Neuronal stem cell (in vitro differentiated cells): ENCODE results near the gene KCNJ11. TPM values are rescaled to one million over a fixed set of nuclear protein-coding genes. Genes with fewer than 3 reads are reported as not detected.
A peak's percentile ranks its signal among the peaks of the same experiment; 100 is the strongest.

ENCODE experiments used
- DNase-seq: peaks from one replicate; pipeline ENCODE4 v3.0.0-alpha.2; 2013; ENCODE audit warnings: low spot score
- H2AFZ ChIP-seq: one replicate; pipeline ENCODE4 v1.6.1; 2013; ENCODE audit warnings: mild to moderate bottlenecking, low read length, inconsistent platforms
- H2AK5ac ChIP-seq: 2 replicates; pipeline ENCODE4 v1.6.1; 2013; ENCODE audit warnings: low read depth, mild to moderate bottlenecking, inconsistent platforms, low read length, moderate library complexity, mixed read lengths
- H2BK120ac ChIP-seq: 2 replicates; pipeline ENCODE4 v1.6.1; 2013; ENCODE audit warnings: low read depth, mild to moderate bottlenecking, inconsistent platforms, low read length, moderate library complexity, mixed read lengths
- H2BK12ac ChIP-seq: one replicate; pipeline ENCODE4 v1.6.1; 2013; ENCODE audit warnings: low read length, inconsistent platforms
- H2BK15ac ChIP-seq: 2 replicates; pipeline ENCODE4 v1.6.1; 2013; ENCODE audit warnings: mild to moderate bottlenecking, low read length, inconsistent platforms, mixed read lengths
- H2BK5ac ChIP-seq: one replicate; pipeline ENCODE4 v1.6.1; 2013; ENCODE audit warnings: inconsistent platforms, mild to moderate bottlenecking, low read length, moderate library complexity
- H3K14ac ChIP-seq: one replicate; pipeline ENCODE4 v1.6.1; 2013; ENCODE audit warnings: low read length, inconsistent platforms
- H3K18ac ChIP-seq: 2 replicates; pipeline ENCODE4 v1.6.1; 2013; ENCODE audit warnings: low read length, inconsistent platforms
- H3K23ac ChIP-seq: 2 replicates; pipeline ENCODE4 v1.6.1; 2013; ENCODE audit warnings: low read depth, mild to moderate bottlenecking, mixed read lengths, low read length, inconsistent platforms; ENCODE audit not compliant: poor library complexity
- H3K27ac ChIP-seq: replicated peaks from 3 replicates; pipeline ENCODE4 v1.5.1; 2013; ENCODE audit warnings: low read length, inconsistent platforms
- H3K27me3 ChIP-seq, 3 experiments: 2 replicates each; pipeline ENCODE4 v1.6.1; 2013; ENCODE audit warnings: low read length in 3 of 3, mild to moderate bottlenecking in 2 of 3, inconsistent platforms in 1 of 3, low read depth in 1 of 3, mixed read lengths in 1 of 3, moderate library complexity in 1 of 3; ENCODE audit not compliant: control insufficient read depth in 3 of 3, insufficient read depth in 3 of 3
- H3K36me3 ChIP-seq, 2 donors: replicated peaks in 1 of 2; 2 replicates each; pipeline ENCODE4 v1.6.1; 2013; ENCODE audit warnings: low read length in 2 of 2; ENCODE audit not compliant: control insufficient read depth in 2 of 2, insufficient read depth in 2 of 2
- H3K4ac ChIP-seq: 2 replicates; pipeline ENCODE4 v1.6.1; 2013; ENCODE audit warnings: inconsistent platforms, mild to moderate bottlenecking, low read length, moderate library complexity
- H3K4me1 ChIP-seq, 2 donors: 1 replicate in 1 of 2; 2 replicates in 1 of 2; pipeline ENCODE4 v1.6.1; 2013; ENCODE audit warnings: low read length in 2 of 2, low read depth in 1 of 2; ENCODE audit not compliant: control insufficient read depth in 2 of 2, insufficient read depth in 1 of 2
- H3K4me2 ChIP-seq: one replicate; pipeline ENCODE4 v1.6.1; 2013; ENCODE audit warnings: mild to moderate bottlenecking, low read length, inconsistent platforms; ENCODE audit not compliant: insufficient read depth, poor library complexity, severe bottlenecking
- H3K4me3 ChIP-seq, 2 donors: 2 replicates each; pipeline ENCODE4 v1.5.1; 2013; ENCODE audit warnings: low read length in 2 of 2, mild to moderate bottlenecking in 2 of 2, inconsistent platforms in 1 of 2, moderate library complexity in 1 of 2
- H3K79me1 ChIP-seq: one replicate; pipeline ENCODE4 v1.6.1; 2013; ENCODE audit warnings: low read depth, mild to moderate bottlenecking, inconsistent platforms, low read length, moderate library complexity
- H3K9ac ChIP-seq: one replicate; pipeline ENCODE4 v1.6.1; 2013; ENCODE audit warnings: mild to moderate bottlenecking, low read depth, low read length, inconsistent platforms; ENCODE audit not compliant: poor library complexity
- H3K9me3 ChIP-seq, 2 donors: replicated peaks in 1 of 2; 2 replicates each; pipeline versions ENCODE3 to v1.6.1; 2013; ENCODE audit warnings: low read length in 2 of 2, mild to moderate bottlenecking in 2 of 2, inconsistent platforms in 1 of 2, low read depth in 1 of 2, mixed read lengths in 1 of 2, moderate library complexity in 1 of 2; ENCODE audit not compliant: control insufficient read depth in 2 of 2, insufficient read depth in 1 of 2
- H4K8ac ChIP-seq: one replicate; pipeline ENCODE4 v1.6.1; 2013; ENCODE audit warnings: low read depth, mild to moderate bottlenecking, inconsistent platforms, low read length, moderate library complexity
- H4K91ac ChIP-seq: one replicate; pipeline ENCODE4 v1.6.1; 2013; ENCODE audit warnings: low read length, low read depth, mild to moderate bottlenecking, inconsistent platforms; ENCODE audit not compliant: poor library complexity
- WGBS, 2 donors: extraction: QIAGEN DNeasy Blood & Tissue Kit; methylation state at CpG; one replicate each; pipeline ENCODE4 v1.1.7; 2013; ENCODE audit warnings: missing lambda C conversion rate in 2 of 2, mixed read lengths in 1 of 2; ENCODE audit not compliant: insufficient read length in 2 of 2, insufficient replicate concordance in 1 of 2; ENCODE audit errors: extremely low coverage in 2 of 2; 5-methylcytosine and 5-hydroxymethylcytosine counted together
- polyA plus RNA-seq, 2 experiments: library from polyadenylated mRNA; stranded (reverse); fragments of 200-250 nt; gene quantifications; one replicate each; pipeline ENCODE4 v1.2.3, GENCODE V29; 2013

KCNJ11 gene
- polyA plus RNA-seq (2013, experiment 1 of 2), result 4.0 TPM
- 2.9 TPM for polyA plus RNA-seq (2013, experiment 2 of 2)

DNA sequence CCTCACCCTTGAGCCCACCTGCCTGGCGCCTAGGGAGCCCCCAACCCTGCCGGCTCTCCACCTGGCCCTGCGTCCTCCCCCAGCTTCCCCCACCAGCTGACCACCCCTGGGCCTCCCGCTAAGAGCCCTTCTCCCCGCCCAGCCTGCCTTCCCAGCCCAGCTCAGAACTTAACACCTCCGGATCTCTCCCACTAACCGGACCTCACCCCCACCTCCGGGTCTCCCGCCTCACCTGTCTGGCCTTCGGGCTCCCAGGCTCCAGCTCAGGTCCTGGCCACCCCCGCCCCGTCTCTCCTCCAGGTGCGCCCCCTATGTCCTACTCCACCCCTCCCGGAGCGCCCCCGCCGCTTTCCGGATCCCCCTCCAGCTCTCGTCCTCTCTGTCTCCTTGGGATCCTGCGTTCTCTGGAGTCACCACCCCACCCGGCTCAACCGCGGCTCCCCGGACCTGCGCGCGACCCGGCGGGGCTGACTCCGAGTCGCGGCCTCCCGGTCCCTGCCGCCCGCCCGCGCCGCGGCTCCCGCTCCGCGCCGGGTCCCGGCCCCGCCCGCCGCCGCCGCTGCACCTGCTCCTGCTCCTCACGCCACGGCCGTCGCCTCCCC lies at the start of gene KCNJ11:
KCNJ11 (minus strand) TSS at position 51 of the 602 bp plus-strand sequence. CDS start 568 bp downstream, outside the sequence.
- no peak within 1 kb of the TSS for H3K4ac ChIP-seq
- DNase-seq, result no peak

DNA sequence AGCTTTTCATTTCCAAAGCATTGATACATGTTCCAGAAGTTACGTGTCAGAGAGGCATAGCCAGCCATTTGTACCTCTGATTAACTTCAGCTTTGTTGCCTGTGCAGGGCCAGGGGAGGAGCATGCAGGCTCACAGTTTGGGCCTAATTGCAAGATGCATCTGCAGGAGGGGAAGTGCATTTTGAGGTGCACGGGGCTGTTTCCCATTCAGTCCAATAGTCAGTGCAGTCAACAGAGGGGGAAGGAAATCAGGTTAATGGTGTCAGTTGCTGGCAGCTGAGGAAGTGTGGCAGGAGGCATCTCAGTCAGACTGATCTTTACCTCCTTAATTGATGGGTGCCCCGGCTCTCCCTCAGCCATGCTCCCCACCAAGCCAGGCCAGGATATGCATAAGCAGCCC lies 48.9 kb upstream of the KCNJ11 start:
- H3K4me3 ChIP-seq, result no peak overlapping the region
- no peak overlapping the region for H2AK5ac ChIP-seq
- H2BK120ac ChIP-seq, result peak overlapping the region; percentile 37
- no peak overlapping the region for H2AFZ ChIP-seq
- no peaks in the 10 kb centered on the region for H3K36me3 ChIP-seq
- peaks cover 0 to 12% of the 10 kb centered on the region in 2 donors for H3K4me1 ChIP-seq
- H3K27ac ChIP-seq, result no peak overlapping the region
- H3K27me3 ChIP-seq, result peaks cover 0 to 4% (median 0%) of the 10 kb centered on the region in 3 experiments
- DNase-seq, result no peak
- H3K14ac ChIP-seq, result no peak overlapping the region
- no peaks in the 10 kb centered on the region for H3K9me3 ChIP-seq
- no peak overlapping the region for H4K8ac ChIP-seq
- H3K9ac ChIP-seq, result no peak overlapping the region
- H3K18ac ChIP-seq, result no peak overlapping the region
- no peak overlapping the region for H3K4me2 ChIP-seq
- no peak overlapping the region for H2BK5ac ChIP-seq
- no peak overlapping the region for H4K91ac ChIP-seq
- H3K79me1 ChIP-seq, result no peaks in the 10 kb centered on the region
- no peak overlapping the region for H2BK15ac ChIP-seq
- no peak overlapping the region for H3K4ac ChIP-seq
- no CpG with 5 or more reads among the region's 3 CpGs for WGBS, 2 donors
- H3K23ac ChIP-seq, result no peak overlapping the region
- H2BK12ac ChIP-seq, result no peak overlapping the region

More for the DNA sequence above, at the start of gene KCNJ11:
- Histone ChIP-seq H2BK12ac (peak within 1 kb of the TSS; percentile 87), H3K4me2 (peak within 1 kb of the TSS; percentile 86), H3K14ac (no peak within 1 kb of the TSS), H3K9me3 (peaks cover 5 to 8% of the 10 kb centered on the region in 2 donors), H2AK5ac (peak within 1 kb of the TSS; percentile 66), H2BK15ac (peak within 1 kb of the TSS; percentile 77), H3K79me1 (no peaks in the 10 kb centered on the region), H3K9ac (peak within 1 kb of the TSS; percentile 88), H3K4me1 (peaks cover 2 to 5% of the 10 kb centered on the region in 2 donors), H4K91ac (no peak within 1 kb of the TSS), H3K27ac (peak within 1 kb of the TSS; percentile 57), H2BK120ac (peak within 1 kb of the TSS; percentile 26), H3K18ac (peak within 1 kb of the TSS; percentile 94), H4K8ac (no peak within 1 kb of the TSS), H3K27me3 (peaks cover 0 to 43% (median 5%) of the 10 kb centered on the region in 3 experiments), H2BK5ac (peak within 1 kb of the TSS; percentile 20), H3K23ac (peak within 1 kb of the TSS; percentile 90), H3K36me3 (no peaks in the 10 kb centered on the region), H3K4me3 (peak within 1 kb of the TSS; percentile 54 to 83), H2AFZ (peak within 1 kb of the TSS; percentile 100)
- whole genome bisulfite sequencing, 2 donors, result no CpG with 5 or more reads among the region's 53 CpGs

DNA sequence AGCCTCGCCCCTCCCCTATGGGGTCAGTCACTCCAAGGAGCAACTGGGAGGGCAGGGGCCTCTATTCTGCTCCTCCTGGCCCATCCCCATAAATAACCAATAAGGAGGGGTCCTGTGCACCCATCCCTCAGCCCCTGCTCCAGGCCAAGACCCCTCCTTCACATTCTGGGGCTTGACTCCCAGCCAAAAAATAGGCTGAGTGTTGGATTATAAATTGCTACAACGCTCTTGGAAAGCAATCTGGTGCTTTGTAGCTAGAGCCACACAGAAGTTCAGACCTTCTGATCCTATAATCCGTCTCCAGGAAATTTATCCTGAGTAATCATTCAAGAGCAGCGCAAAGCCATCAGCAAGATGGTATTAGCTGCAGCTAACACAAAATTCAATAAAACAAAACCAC lies 45.6 kb upstream of the KCNJ11 start:
- Histone ChIP-seq H2AK5ac (no peak overlapping the region), H3K14ac (no peak overlapping the region), H3K9me3 (no peaks in the 10 kb centered on the region), H3K4me2 (no peak overlapping the region), H4K8ac (no peak overlapping the region), H3K4ac (no peak overlapping the region), H3K27me3 (peaks cover 0 to 6% (median 0%) of the 10 kb centered on the region in 3 experiments), H2BK12ac (no peak overlapping the region), H3K79me1 (no peaks in the 10 kb centered on the region), H2BK15ac (no peak overlapping the region), H3K9ac (no peak overlapping the region), H3K18ac (no peak overlapping the region), H3K27ac (no peak overlapping the region), H2AFZ (no peak overlapping the region), H4K91ac (no peak overlapping the region), H2BK120ac (no peak overlapping the region), H3K36me3 (no peaks in the 10 kb centered on the region), H3K4me1 (peaks cover 0 to 11% of the 10 kb centered on the region in 2 donors), H2BK5ac (no peak overlapping the region), H3K23ac (no peak overlapping the region), H3K4me3 (no peak overlapping the region)
- DNase-seq, result no peak
- WGBS, 2 donors, result no CpG with 5 or more reads among the region's 4 CpGs

GRCh38 chr11:17432002-17432401 lies 43.5 kb upstream of the KCNJ11 start:
- no peak overlapping the region for H2BK5ac ChIP-seq
- no peaks in the 10 kb centered on the region for H3K36me3 ChIP-seq
- peaks cover 0 to 15% (median 0%) of the 10 kb centered on the region in 3 experiments for H3K27me3 ChIP-seq
- H3K4me2 ChIP-seq, result no peak overlapping the region
- H2BK12ac ChIP-seq, result no peak overlapping the region
- H3K79me1 ChIP-seq, result no peaks in the 10 kb centered on the region
- H3K23ac ChIP-seq, result no peak overlapping the region
- H3K4ac ChIP-seq, result no peak overlapping the region
- no CpG with 5 or more reads among the region's 7 CpGs for WGBS, 2 donors
- H3K9me3 ChIP-seq, result no peaks in the 10 kb centered on the region
- no peak overlapping the region for H3K9ac ChIP-seq
- no peak overlapping the region for H2AFZ ChIP-seq
- no peak overlapping the region for H2AK5ac ChIP-seq
- H3K18ac ChIP-seq, result no peak overlapping the region
- no peak overlapping the region for H2BK120ac ChIP-seq
- no peak for DNase-seq
- no peak overlapping the region for H3K4me3 ChIP-seq
- no peak overlapping the region for H3K27ac ChIP-seq
- no peak overlapping the region for H3K14ac ChIP-seq
- H4K91ac ChIP-seq, result no peak overlapping the region
- H2BK15ac ChIP-seq, result no peak overlapping the region
- H3K4me1 ChIP-seq, result peaks cover 0 to 11% of the 10 kb centered on the region in 2 donors
- no peak overlapping the region for H4K8ac ChIP-seq
